OCI-LY1 (cell line): ENCODE data around the gene EXD3.
A peak's percentile ranks its signal among the peaks of the same experiment; 100 is the strongest.

Experiments
- H2AFZ ChIP-seq: fragments of 200-600 bp; sonication (generic), shearing (Covaris generic); 2 replicates; pipeline ENCODE4 v1.6.0; 2014; ENCODE audit warnings: antibody characterized with exemption, mild to moderate bottlenecking, low read length
- H3F3A ChIP-seq: fragments of 200-600 bp; sonication (generic), shearing (Covaris generic); 2 replicates; pipeline ENCODE4 v1.6.0; 2014; ENCODE audit warnings: mild to moderate bottlenecking, antibody characterized with exemption, low read length, moderate library complexity; ENCODE audit not compliant: insufficient read depth
- H3K27ac ChIP-seq: fragments of 200-600 bp; sonication (generic); 2 replicates; pipeline ENCODE4 v1.5.1; 2014; ENCODE audit warnings: low read length, mixed run types, mild to moderate bottlenecking, low read depth; ENCODE audit not compliant: poor library complexity, severe bottlenecking
- H3K27me3 ChIP-seq: fragments of 200-600 bp; sonication (generic); 2 replicates; pipeline ENCODE4 v1.6.0; 2014; ENCODE audit warnings: antibody characterized with exemption, mild to moderate bottlenecking, low read length, moderate library complexity; ENCODE audit not compliant: insufficient read depth
- H3K36me3 ChIP-seq: fragments of 200-600 bp; sonication (generic); 2 replicates; pipeline ENCODE4 v1.6.1; 2014; ENCODE audit warnings: mild to moderate bottlenecking, antibody characterized with exemption, low read length, moderate library complexity, mixed read lengths; ENCODE audit not compliant: insufficient read depth
- H3K4me1 ChIP-seq: fragments of 200-600 bp; sonication (generic); 2 replicates; pipeline ENCODE4 v1.5.1; 2014; ENCODE audit warnings: mild to moderate bottlenecking, low read length, moderate library complexity; ENCODE audit not compliant: insufficient read depth, severe bottlenecking
- H3K4me2 ChIP-seq: fragments of 200-600 bp; sonication (generic), shearing (Covaris generic); 2 replicates; pipeline ENCODE4 v1.6.1; 2014; ENCODE audit warnings: low read length
- H3K4me3 ChIP-seq: fragments of 200-600 bp; sonication (generic); 2 replicates; pipeline ENCODE4 v1.5.1; 2014; ENCODE audit warnings: low read length, low read depth, mild to moderate bottlenecking, mixed read lengths; ENCODE audit not compliant: poor library complexity, severe bottlenecking
- H3K79me2 ChIP-seq: fragments of 200-600 bp; shearing (Covaris generic); 2 replicates; pipeline ENCODE4 v1.6.1; 2016; ENCODE audit warnings: mixed run types, low read length, mixed read lengths; ENCODE audit not compliant: insufficient read depth
- H3K9ac ChIP-seq: fragments of 200-600 bp; sonication (generic), shearing (Covaris generic); 2 replicates; pipeline ENCODE4 v1.6.1; 2014; ENCODE audit warnings: mild to moderate bottlenecking, low read length, mixed read lengths
- H3K9me2 ChIP-seq: fragments of 200-600 bp; sonication (generic), shearing (Covaris generic); 2 replicates; pipeline ENCODE4 v1.6.1; 2014; ENCODE audit warnings: low read depth, mild to moderate bottlenecking, low read length, mixed read lengths
- H3K9me3 ChIP-seq: fragments of 200-600 bp; shearing (Covaris generic); 2 replicates; pipeline ENCODE4 v1.6.1; 2014; ENCODE audit warnings: low read length, mixed read lengths
- H4K20me1 ChIP-seq: fragments of 200-600 bp; sonication (generic), shearing (Covaris generic); 2 replicates; pipeline ENCODE4 v1.6.0; 2016; ENCODE audit warnings: mild to moderate bottlenecking, low read length; ENCODE audit not compliant: insufficient read depth
- CTCF ChIP-seq: fragments of 200-600 bp; sonication (generic), shearing (Covaris generic); IDR thresholded peaks from 2 replicates; pipeline ENCODE4 v1.5.1; 2017; ENCODE audit warnings: mild to moderate bottlenecking, antibody characterized with exemption, low read length, moderate library complexity, mixed read lengths
- EZH2 ChIP-seq: fragments of 200-600 bp; sonication (generic), shearing (Covaris generic); IDR thresholded peaks from 2 replicates; pipeline ENCODE4 v1.8.0; 2017; ENCODE audit warnings: borderline replicate concordance, mixed run types, mild to moderate bottlenecking, antibody characterized with exemption, low read length, moderate library complexity, mixed read lengths

EXD3 gene

DNA sequence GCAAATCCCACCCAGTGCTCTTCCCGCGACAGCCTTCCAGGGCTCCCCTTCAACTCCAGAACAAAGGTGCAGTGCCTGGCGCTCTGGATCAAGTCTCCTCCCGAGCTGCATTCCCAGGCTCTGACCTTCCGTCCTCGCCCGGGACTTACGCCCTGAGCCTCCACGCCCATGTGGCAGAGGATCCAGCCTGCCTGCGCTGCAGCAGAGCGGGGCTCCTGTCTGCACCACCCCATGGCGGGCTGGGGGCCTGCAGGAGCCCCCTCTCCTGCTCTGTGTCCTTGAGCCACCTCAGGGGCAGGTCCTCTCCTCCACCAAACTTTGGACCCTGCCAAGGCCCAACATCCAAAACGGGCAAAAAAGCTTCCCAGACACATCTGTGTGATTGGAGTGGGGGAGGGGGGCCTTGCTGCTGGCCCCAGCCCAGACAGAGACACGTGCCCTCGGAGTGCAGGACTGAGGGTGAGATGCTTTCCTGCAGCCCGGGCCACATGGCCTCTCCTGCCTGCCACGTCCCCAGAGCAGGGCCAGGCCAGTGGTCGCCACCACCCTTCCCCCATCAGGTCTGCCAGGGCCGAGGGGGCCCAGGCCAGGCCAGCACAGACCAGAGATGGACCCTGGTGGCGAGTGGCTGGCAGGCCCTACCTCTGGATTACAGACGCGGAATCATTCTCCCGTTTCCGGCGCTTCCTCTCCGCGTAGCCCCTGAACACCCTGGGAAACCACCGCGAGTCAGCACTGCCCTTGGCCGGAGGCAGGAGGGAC lies 31.8 kb upstream of the EXD3 start:
- no peak for TF ChIP-seq CTCF
- TF ChIP-seq EZH2: no peak
- Histone ChIP-seq H2AFZ (no peak overlapping the region), H3K9me2 (no peaks in the 10 kb centered on the region), H3K4me1 (peaks cover 35% of the 10 kb centered on the region), H3K27me3 (no peaks in the 10 kb centered on the region), H3K36me3 (peaks cover 31% of the 10 kb centered on the region), H3K9ac (peak overlapping the region; percentile 63; the same call in 1 of the 2 replicates), H3K27ac (peak overlapping the region; percentile 33), H3K9me3 (no peaks in the 10 kb centered on the region), H4K20me1 (no peaks in the 10 kb centered on the region), H3K4me2 (peak overlapping the region; percentile 86), H3K79me2 (no peaks in the 10 kb centered on the region), H3K4me3 (peak overlapping the region; percentile 58), H3F3A (no peaks in the 10 kb centered on the region)

GRCh38 chr9:137454145-137454596 lies 31.2 kb upstream of the EXD3 start:
- Histone ChIP-seq H3K9me3 (no peaks in the 10 kb centered on the region), H2AFZ (no peak overlapping the region), H3F3A (no peaks in the 10 kb centered on the region), H3K4me3 (peak overlapping the region; percentile 58), H3K9me2 (no peaks in the 10 kb centered on the region), H3K27ac (peak overlapping the region; percentile 33), H3K36me3 (peaks cover 31% of the 10 kb centered on the region), H3K4me2 (peak overlapping the region; percentile 86), H3K9ac (peak overlapping the region; percentile 63; the same call in 1 of the 2 replicates), H3K27me3 (no peaks in the 10 kb centered on the region), H4K20me1 (no peaks in the 10 kb centered on the region), H3K79me2 (no peaks in the 10 kb centered on the region), H3K4me1 (peaks cover 29% of the 10 kb centered on the region)
- TF ChIP-seq CTCF: no peak

DNA sequence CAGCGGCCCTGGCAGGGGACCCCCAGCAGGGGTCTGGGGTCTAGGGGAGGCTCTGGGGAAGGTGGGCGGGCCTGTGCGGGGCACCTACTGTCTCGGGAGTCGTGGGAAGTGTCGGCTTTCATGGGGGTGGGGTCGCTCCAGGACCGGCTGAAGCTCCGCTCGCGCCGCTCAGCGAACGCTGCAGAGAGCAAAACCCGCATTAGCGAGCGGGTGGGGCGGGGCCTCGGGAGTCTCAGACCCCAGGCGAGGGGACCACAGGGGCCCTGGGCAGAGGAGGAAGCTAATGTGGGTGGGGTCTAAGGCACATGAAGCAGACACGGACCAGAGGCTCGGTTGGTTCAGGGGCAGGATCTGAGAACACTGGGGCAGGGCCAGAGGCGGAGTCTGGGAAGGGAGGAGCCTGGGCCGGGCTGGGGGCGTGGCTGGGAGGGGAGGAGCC lies 30.7 kb upstream of the EXD3 start:
- Histone ChIP-seq H3K9ac (no peak overlapping the region), H3K4me3 (peak overlapping the region; percentile 21), H3K4me2 (no peak overlapping the region)

More for the DNA sequence above, 30.7 kb upstream of the EXD3 start:
- Histone ChIP-seq H3K4me1 (peaks cover 29% of the 10 kb centered on the region), H3F3A (no peaks in the 10 kb centered on the region), H4K20me1 (no peaks in the 10 kb centered on the region), H3K36me3 (peaks cover 31% of the 10 kb centered on the region), H3K27ac (no peak overlapping the region), H2AFZ (no peak overlapping the region), H3K27me3 (no peaks in the 10 kb centered on the region), H3K9me3 (no peaks in the 10 kb centered on the region), H3K9me2 (no peaks in the 10 kb centered on the region), H3K79me2 (no peaks in the 10 kb centered on the region)
- TF ChIP-seq CTCF: no peak
- no peak for TF ChIP-seq EZH2
